Neuronal stem cell (in vitro differentiated cells): ENCODE data around the gene WDHD1.

Experiments used
- DNase-seq: peaks from one replicate; pipeline ENCODE4 v3.0.0-alpha.2; 2013; ENCODE audit warnings: low spot score
- H2AFZ ChIP-seq: one replicate; pipeline ENCODE4 v1.6.1; 2013; ENCODE audit warnings: mild to moderate bottlenecking, low read length, inconsistent platforms
- H2AK5ac ChIP-seq: 2 replicates; pipeline ENCODE4 v1.6.1; 2013; ENCODE audit warnings: low read depth, mild to moderate bottlenecking, inconsistent platforms, low read length, moderate library complexity, mixed read lengths
- H2BK120ac ChIP-seq: 2 replicates; pipeline ENCODE4 v1.6.1; 2013; ENCODE audit warnings: low read depth, mild to moderate bottlenecking, inconsistent platforms, low read length, moderate library complexity, mixed read lengths
- H2BK12ac ChIP-seq: one replicate; pipeline ENCODE4 v1.6.1; 2013; ENCODE audit warnings: low read length, inconsistent platforms
- H2BK15ac ChIP-seq: 2 replicates; pipeline ENCODE4 v1.6.1; 2013; ENCODE audit warnings: mild to moderate bottlenecking, low read length, inconsistent platforms, mixed read lengths
- H2BK5ac ChIP-seq: one replicate; pipeline ENCODE4 v1.6.1; 2013; ENCODE audit warnings: inconsistent platforms, mild to moderate bottlenecking, low read length, moderate library complexity
- H3K14ac ChIP-seq: one replicate; pipeline ENCODE4 v1.6.1; 2013; ENCODE audit warnings: low read length, inconsistent platforms
- H3K18ac ChIP-seq: 2 replicates; pipeline ENCODE4 v1.6.1; 2013; ENCODE audit warnings: low read length, inconsistent platforms
- H3K23ac ChIP-seq: 2 replicates; pipeline ENCODE4 v1.6.1; 2013; ENCODE audit warnings: low read depth, mild to moderate bottlenecking, mixed read lengths, low read length, inconsistent platforms; ENCODE audit not compliant: poor library complexity
- H3K27ac ChIP-seq: replicated peaks from 3 replicates; pipeline ENCODE4 v1.5.1; 2013; ENCODE audit warnings: low read length, inconsistent platforms
- H3K27me3 ChIP-seq, 3 experiments: 2 replicates each; pipeline ENCODE4 v1.6.1; 2013; ENCODE audit warnings: low read length in 3 of 3, mild to moderate bottlenecking in 2 of 3, inconsistent platforms in 1 of 3, low read depth in 1 of 3, mixed read lengths in 1 of 3, moderate library complexity in 1 of 3; ENCODE audit not compliant: control insufficient read depth in 3 of 3, insufficient read depth in 3 of 3
- H3K36me3 ChIP-seq, 2 donors: replicated peaks in 1 of 2; 2 replicates each; pipeline ENCODE4 v1.6.1; 2013; ENCODE audit warnings: low read length in 2 of 2; ENCODE audit not compliant: control insufficient read depth in 2 of 2, insufficient read depth in 2 of 2
- H3K4ac ChIP-seq: 2 replicates; pipeline ENCODE4 v1.6.1; 2013; ENCODE audit warnings: inconsistent platforms, mild to moderate bottlenecking, low read length, moderate library complexity
- H3K4me1 ChIP-seq, 2 donors: 1 replicate in 1 of 2; 2 replicates in 1 of 2; pipeline ENCODE4 v1.6.1; 2013; ENCODE audit warnings: low read length in 2 of 2, low read depth in 1 of 2; ENCODE audit not compliant: control insufficient read depth in 2 of 2, insufficient read depth in 1 of 2
- H3K4me2 ChIP-seq: one replicate; pipeline ENCODE4 v1.6.1; 2013; ENCODE audit warnings: mild to moderate bottlenecking, low read length, inconsistent platforms; ENCODE audit not compliant: insufficient read depth, poor library complexity, severe bottlenecking
- H3K4me3 ChIP-seq, 2 donors: 2 replicates each; pipeline ENCODE4 v1.5.1; 2013; ENCODE audit warnings: low read length in 2 of 2, mild to moderate bottlenecking in 2 of 2, inconsistent platforms in 1 of 2, moderate library complexity in 1 of 2
- H3K79me1 ChIP-seq: one replicate; pipeline ENCODE4 v1.6.1; 2013; ENCODE audit warnings: low read depth, mild to moderate bottlenecking, inconsistent platforms, low read length, moderate library complexity
- H3K9ac ChIP-seq: one replicate; pipeline ENCODE4 v1.6.1; 2013; ENCODE audit warnings: mild to moderate bottlenecking, low read depth, low read length, inconsistent platforms; ENCODE audit not compliant: poor library complexity
- H3K9me3 ChIP-seq, 2 donors: replicated peaks in 1 of 2; 2 replicates each; pipeline versions ENCODE3 to v1.6.1; 2013; ENCODE audit warnings: low read length in 2 of 2, mild to moderate bottlenecking in 2 of 2, inconsistent platforms in 1 of 2, low read depth in 1 of 2, mixed read lengths in 1 of 2, moderate library complexity in 1 of 2; ENCODE audit not compliant: control insufficient read depth in 2 of 2, insufficient read depth in 1 of 2
- H4K8ac ChIP-seq: one replicate; pipeline ENCODE4 v1.6.1; 2013; ENCODE audit warnings: low read depth, mild to moderate bottlenecking, inconsistent platforms, low read length, moderate library complexity
- H4K91ac ChIP-seq: one replicate; pipeline ENCODE4 v1.6.1; 2013; ENCODE audit warnings: low read length, low read depth, mild to moderate bottlenecking, inconsistent platforms; ENCODE audit not compliant: poor library complexity
- WGBS, 2 donors: extraction: QIAGEN DNeasy Blood & Tissue Kit; methylation state at CpG; one replicate each; pipeline ENCODE4 v1.1.7; 2013; ENCODE audit warnings: missing lambda C conversion rate in 2 of 2, mixed read lengths in 1 of 2; ENCODE audit not compliant: insufficient read length in 2 of 2, insufficient replicate concordance in 1 of 2; ENCODE audit errors: extremely low coverage in 2 of 2; 5-methylcytosine and 5-hydroxymethylcytosine counted together

WDHD1 gene

DNA sequence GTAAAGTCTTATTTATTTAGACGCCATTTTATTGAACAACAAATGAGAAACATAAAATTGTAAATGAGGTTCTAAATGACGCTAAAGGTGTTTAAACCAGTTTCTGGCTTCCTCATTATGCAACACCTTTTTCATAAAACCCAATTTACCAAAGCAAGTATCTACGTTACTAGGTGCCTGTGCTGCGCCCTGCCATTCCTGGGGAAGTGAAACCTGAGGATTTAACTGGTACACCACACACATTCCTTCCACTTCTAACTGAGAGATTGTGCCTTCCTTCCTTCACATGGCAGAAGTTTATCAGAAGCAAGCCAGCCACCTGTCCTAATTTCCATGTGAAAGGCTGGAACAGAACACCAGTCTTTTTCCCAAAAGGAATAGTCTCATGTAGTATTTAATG lies 84.0 kb downstream of the WDHD1 start:
- no peak overlapping the region for H2AK5ac ChIP-seq
- no peak overlapping the region for H3K4me2 ChIP-seq
- no peak overlapping the region for H2BK15ac ChIP-seq
- no peak overlapping the region for H3K4ac ChIP-seq
- H3K14ac ChIP-seq: no peak overlapping the region
- H3K4me1 ChIP-seq: no peaks in the 10 kb centered on the region
- no peak overlapping the region for H3K18ac ChIP-seq
- H4K8ac ChIP-seq: no peak overlapping the region
- H2BK120ac ChIP-seq: no peak overlapping the region
- DNase-seq: no peak
- H3K79me1 ChIP-seq: no peaks in the 10 kb centered on the region
- H3K36me3 ChIP-seq: peaks cover 6 to 94% of the 10 kb centered on the region in 2 donors
- H3K27me3 ChIP-seq: no peaks in the 10 kb centered on the region
- H3K27ac ChIP-seq: no peak overlapping the region
- WGBS, 2 donors: no CpG with 5 or more reads among the region's 4 CpGs
- peaks cover 0 to 6% of the 10 kb centered on the region in 2 donors for H3K9me3 ChIP-seq
- no peak overlapping the region for H2AFZ ChIP-seq
- H3K9ac ChIP-seq: no peak overlapping the region
- no peak overlapping the region for H2BK5ac ChIP-seq
- H4K91ac ChIP-seq: no peak overlapping the region
- no peak overlapping the region for H3K23ac ChIP-seq
- no peak overlapping the region for H2BK12ac ChIP-seq
- H3K4me3 ChIP-seq: no peak overlapping the region

DNA sequence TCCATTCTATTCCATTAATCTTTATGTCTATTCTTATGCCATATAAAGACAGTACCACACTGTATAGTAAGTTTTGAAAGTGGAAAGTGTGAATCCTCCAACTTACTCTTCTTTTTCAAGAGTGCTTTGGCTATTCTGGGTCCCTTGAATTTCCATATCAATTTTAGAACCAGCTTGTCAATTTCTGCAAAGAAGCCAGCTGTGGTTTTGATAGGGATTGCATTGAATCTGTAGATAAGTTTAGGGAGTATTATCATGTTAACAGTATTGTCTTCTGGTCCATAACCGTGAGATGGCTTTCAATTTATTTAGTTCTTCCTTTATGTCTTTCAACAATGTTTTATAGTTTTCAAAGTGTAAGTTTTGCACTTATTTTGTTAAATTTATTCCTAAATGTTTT lies 90.1 kb downstream of the WDHD1 start:
- H3K9me3 ChIP-seq: peaks cover 0 to 6% of the 10 kb centered on the region in 2 donors
- H4K91ac ChIP-seq: no peak overlapping the region
- H2BK120ac ChIP-seq: no peak overlapping the region
- H3K18ac ChIP-seq: no peak overlapping the region
- H3K14ac ChIP-seq: no peak overlapping the region
- H3K4me1 ChIP-seq: no peaks in the 10 kb centered on the region
- no peak overlapping the region for H3K9ac ChIP-seq
- no peak overlapping the region for H3K4ac ChIP-seq
- H3K27me3 ChIP-seq: no peaks in the 10 kb centered on the region
- no peak for DNase-seq
- no peak overlapping the region for H2BK12ac ChIP-seq
- no peak overlapping the region for H3K4me2 ChIP-seq
- H2BK15ac ChIP-seq: no peak overlapping the region
- H2AK5ac ChIP-seq: no peak overlapping the region
- H3K36me3 ChIP-seq: peaks cover 5 to 64% of the 10 kb centered on the region in 2 donors
- WGBS, 2 donors: no CpG with 5 or more reads among the region's 1 CpG
- H2BK5ac ChIP-seq: no peak overlapping the region
- no peak overlapping the region for H2AFZ ChIP-seq
- no peak overlapping the region for H3K27ac ChIP-seq
- H3K79me1 ChIP-seq: no peaks in the 10 kb centered on the region
- H3K4me3 ChIP-seq: no peak overlapping the region
- no peak overlapping the region for H3K23ac ChIP-seq
- H4K8ac ChIP-seq: no peak overlapping the region

DNA sequence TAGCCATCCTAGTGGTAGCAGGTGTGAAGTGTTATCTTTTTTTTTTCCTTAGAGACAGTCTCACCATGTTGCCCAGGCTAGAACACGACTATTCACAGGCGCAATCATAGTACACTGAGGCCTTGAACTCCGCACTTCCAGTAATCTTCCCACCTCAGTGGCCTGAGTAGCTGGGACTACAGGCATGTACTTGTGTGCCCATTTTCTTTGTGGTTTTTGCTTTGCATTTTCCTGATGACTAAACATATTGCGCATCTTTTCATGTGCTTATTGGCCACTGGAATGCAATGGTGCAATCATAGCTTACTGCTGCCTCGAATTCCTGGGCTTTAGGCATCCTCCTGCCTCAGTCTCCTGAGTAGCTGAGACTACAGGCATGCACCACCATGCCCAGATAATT lies 90.9 kb downstream of the WDHD1 start:
- no peaks in the 10 kb centered on the region for H3K4me1 ChIP-seq
- H2BK5ac ChIP-seq: no peak overlapping the region
- no peaks in the 10 kb centered on the region for H3K79me1 ChIP-seq
- H3K27ac ChIP-seq: no peak overlapping the region
- no peak overlapping the region for H2BK12ac ChIP-seq
- no peak overlapping the region for H3K4ac ChIP-seq
- H3K4me2 ChIP-seq: no peak overlapping the region
- H3K23ac ChIP-seq: no peak overlapping the region
- no peak overlapping the region for H2AK5ac ChIP-seq
- H4K8ac ChIP-seq: no peak overlapping the region
- no peaks in the 10 kb centered on the region for H3K27me3 ChIP-seq
- WGBS, 2 donors: no CpG with 5 or more reads among the region's 5 CpGs
- H4K91ac ChIP-seq: no peak overlapping the region
- H3K36me3 ChIP-seq: peaks cover 5 to 56% of the 10 kb centered on the region in 2 donors
- no peak overlapping the region for H2BK15ac ChIP-seq
- H2BK120ac ChIP-seq: no peak overlapping the region
- peaks cover 0 to 6% of the 10 kb centered on the region in 2 donors for H3K9me3 ChIP-seq
- no peak overlapping the region for H3K18ac ChIP-seq
- no peak for DNase-seq
- H3K9ac ChIP-seq: no peak overlapping the region
- H3K4me3 ChIP-seq: no peak overlapping the region
- H3K14ac ChIP-seq: no peak overlapping the region
- no peak overlapping the region for H2AFZ ChIP-seq

DNA sequence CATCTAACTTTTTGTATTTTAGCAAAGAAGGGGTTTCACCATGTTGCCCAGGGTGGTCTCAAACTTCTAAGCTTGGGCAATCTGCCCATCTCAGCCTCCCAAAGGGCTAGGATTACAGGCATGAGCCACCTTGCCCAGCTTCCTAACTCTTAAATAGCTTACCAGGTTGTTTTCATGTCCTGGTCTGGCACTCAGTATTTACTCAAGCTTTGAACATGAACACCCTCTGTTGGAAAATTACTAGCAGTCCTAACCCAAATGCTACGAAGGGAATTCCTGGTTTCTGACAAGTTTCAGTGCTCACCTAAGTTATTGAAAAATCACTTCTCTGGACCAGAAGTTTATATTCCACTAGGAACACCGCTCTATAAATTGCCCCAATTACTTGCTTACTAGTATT lies 91.8 kb downstream of the WDHD1 start:
- H4K91ac ChIP-seq: no peak overlapping the region
- H3K27ac ChIP-seq: no peak overlapping the region
- H3K36me3 ChIP-seq: peaks cover 3 to 47% of the 10 kb centered on the region in 2 donors
- no peak overlapping the region for H3K4me2 ChIP-seq
- no peak overlapping the region for H3K14ac ChIP-seq
- peaks cover 0 to 6% of the 10 kb centered on the region in 2 donors for H3K9me3 ChIP-seq
- H2BK5ac ChIP-seq: no peak overlapping the region
- H3K4ac ChIP-seq: no peak overlapping the region
- DNase-seq: no peak
- WGBS, 2 donors: no CpG with 5 or more reads among the region's 2 CpGs
- H3K4me3 ChIP-seq: no peak overlapping the region
- H2BK12ac ChIP-seq: no peak overlapping the region
- H4K8ac ChIP-seq: no peak overlapping the region
- no peak overlapping the region for H2AFZ ChIP-seq
- H3K18ac ChIP-seq: no peak overlapping the region
- no peak overlapping the region for H2BK120ac ChIP-seq
- H3K9ac ChIP-seq: no peak overlapping the region
- H3K23ac ChIP-seq: no peak overlapping the region
- H3K27me3 ChIP-seq: no peaks in the 10 kb centered on the region
- no peaks in the 10 kb centered on the region for H3K4me1 ChIP-seq
- no peak overlapping the region for H2AK5ac ChIP-seq
- no peaks in the 10 kb centered on the region for H3K79me1 ChIP-seq
- H2BK15ac ChIP-seq: no peak overlapping the region
